Mesenchymal stem cell (in vitro differentiated cells and primary cell): ENCODE results near the gene WRAP53.

Experiments used
- DNase-seq: peaks from one replicate; pipeline ENCODE4 v3.0.0-alpha.2; 2013
- H2AFZ ChIP-seq: one replicate; pipeline ENCODE4 v1.6.1; 2013; ENCODE audit warnings: low read depth, mild to moderate bottlenecking, control low read depth, inconsistent platforms, low read length, moderate library complexity
- H2AK5ac ChIP-seq: 2 replicates; pipeline ENCODE4 v1.6.1; 2013; ENCODE audit warnings: low read length, moderate library complexity, mild to moderate bottlenecking, inconsistent platforms; ENCODE audit not compliant: severe bottlenecking
- H2BK120ac ChIP-seq: one replicate; pipeline ENCODE4 v1.6.1; 2013; ENCODE audit warnings: low read depth, mild to moderate bottlenecking, inconsistent platforms, low read length, moderate library complexity
- H2BK12ac ChIP-seq, 2 experiments: one replicate each; pipeline ENCODE4 v1.6.1; 2013; ENCODE audit warnings: inconsistent platforms in 2 of 2, low read length in 2 of 2, mild to moderate bottlenecking in 2 of 2, moderate library complexity in 2 of 2, control low read depth in 1 of 2
- H2BK15ac ChIP-seq: one replicate; pipeline ENCODE4 v1.6.1; 2013; ENCODE audit warnings: mild to moderate bottlenecking, low read depth, inconsistent platforms; ENCODE audit not compliant: poor library complexity, severe bottlenecking
- H2BK5ac ChIP-seq: 2 replicates; pipeline ENCODE4 v1.6.1; 2013; ENCODE audit warnings: low read depth, mild to moderate bottlenecking, low read length, control low read depth, inconsistent platforms; ENCODE audit not compliant: poor library complexity, severe bottlenecking
- H3K14ac ChIP-seq, 2 experiments: one replicate each; pipeline ENCODE4 v1.6.1; 2013; ENCODE audit warnings: inconsistent platforms in 2 of 2, low read length in 2 of 2, control low read depth in 1 of 2, mild to moderate bottlenecking in 1 of 2, moderate library complexity in 1 of 2
- H3K18ac ChIP-seq, 2 experiments: one replicate each; pipeline ENCODE4 v1.6.1; 2013; ENCODE audit warnings: inconsistent platforms in 2 of 2, low read length in 2 of 2, control low read depth in 1 of 2, low read depth in 1 of 2, mild to moderate bottlenecking in 1 of 2
- H3K23ac ChIP-seq, 2 experiments: one replicate each; pipeline ENCODE4 v1.6.1; 2013; ENCODE audit warnings: inconsistent platforms in 2 of 2, low read length in 2 of 2, mild to moderate bottlenecking in 2 of 2, moderate library complexity in 2 of 2, control low read depth in 1 of 2
- H3K27ac ChIP-seq: 2 replicates; pipeline ENCODE4 v1.5.1; 2013; ENCODE audit warnings: mild to moderate bottlenecking, moderate library complexity, low read length, control low read depth, inconsistent platforms; ENCODE audit not compliant: poor library complexity, severe bottlenecking
- H3K27me3 ChIP-seq, 2 experiments: 2 replicates each; pipeline versions ENCODE4 v1.6.1 to v1.7.0; 2013; ENCODE audit warnings: low read length in 2 of 2, mild to moderate bottlenecking in 2 of 2, moderate library complexity in 2 of 2, control low read depth in 1 of 2, inconsistent platforms in 1 of 2; ENCODE audit not compliant: control insufficient read depth in 1 of 2, insufficient read depth in 1 of 2
- H3K36me3 ChIP-seq, 2 experiments: 2 replicates each; pipeline versions ENCODE4 v1.6.1 to v1.7.0; 2013; ENCODE audit warnings: low read length in 2 of 2, control low read depth in 1 of 2, inconsistent platforms in 1 of 2, low read depth in 1 of 2, mild to moderate bottlenecking in 1 of 2; ENCODE audit not compliant: insufficient read depth in 2 of 2, control insufficient read depth in 1 of 2
- H3K4ac ChIP-seq, 2 experiments: one replicate each; pipeline ENCODE4 v1.6.1; 2013; ENCODE audit warnings: inconsistent platforms in 2 of 2, low read length in 2 of 2, mild to moderate bottlenecking in 2 of 2, moderate library complexity in 2 of 2, control low read depth in 1 of 2, low read depth in 1 of 2
- H3K4me1 ChIP-seq: 2 replicates; pipeline ENCODE4 v1.6.1; 2013; ENCODE audit warnings: low read depth, low read length, control low read depth; ENCODE audit not compliant: control insufficient read depth, insufficient read depth
- H3K4me2 ChIP-seq: 2 replicates; pipeline ENCODE4 v1.6.1; 2013; ENCODE audit warnings: low read length, mild to moderate bottlenecking, inconsistent platforms; ENCODE audit not compliant: poor library complexity, severe bottlenecking
- H3K4me3 ChIP-seq, 2 experiments: 2 replicates each; pipeline versions ENCODE4 v1.5.1 to v1.7.0; 2013; ENCODE audit warnings: low read length in 2 of 2, mild to moderate bottlenecking in 2 of 2, control low read depth in 1 of 2, low read depth in 1 of 2; ENCODE audit not compliant: insufficient read depth in 1 of 2
- H3K79me1 ChIP-seq: replicated peaks from 2 replicates; pipeline ENCODE4 v1.6.1; 2013; ENCODE audit warnings: mild to moderate bottlenecking, control low read depth, low read length, inconsistent platforms; ENCODE audit not compliant: poor library complexity, severe bottlenecking
- H3K9ac ChIP-seq: 2 replicates; pipeline ENCODE4 v1.7.0; 2013; ENCODE audit warnings: mild to moderate bottlenecking, low read length, moderate library complexity
- H3K9me3 ChIP-seq: 2 replicates; pipeline ENCODE4 v1.7.0; 2013; ENCODE audit warnings: mild to moderate bottlenecking, low read length; ENCODE audit not compliant: control insufficient read depth
- H4K8ac ChIP-seq: one replicate; pipeline ENCODE4 v1.6.1; 2013; ENCODE audit warnings: inconsistent platforms, mild to moderate bottlenecking, low read length, moderate library complexity
- H4K91ac ChIP-seq: one replicate; pipeline ENCODE4 v1.6.1; 2013; ENCODE audit warnings: mild to moderate bottlenecking, low read length, inconsistent platforms
- WGBS: methylation state at CpG from one replicate; pipeline ENCODE4 v1.1.7; 2013; ENCODE audit warnings: mixed read lengths; 5-methylcytosine and 5-hydroxymethylcytosine counted together

WRAP53 gene

GRCh38 chr17:7685533-7686221, 2.6 kb upstream of the WRAP53 start:
- Histone ChIP-seq H3K4me2 (peak overlapping the region; percentile 92), H3K18ac (peak overlapping the region; percentile 14 to 18), H4K91ac (no peak overlapping the region), H3K14ac (no peak overlapping the region), H3K27me3 (no peaks in the 10 kb centered on the region), H3K27ac (peak overlapping the region; percentile 97), H3K9me3 (no peaks in the 10 kb centered on the region), H2BK12ac (no peak overlapping the region), H3K79me1 (peaks cover 18% of the 10 kb centered on the region), H2AFZ (peak overlapping the region; percentile 93), H3K23ac (peak overlapping the region in 1 of 2 experiments; percentile 83), H3K4me3 (peak overlapping the region; percentile 70 to 100), H3K4ac (peak overlapping the region; percentile 79 to 82), H3K4me1 (peaks cover 10% of the 10 kb centered on the region), H4K8ac (peak overlapping the region; percentile 67), H3K9ac (peak overlapping the region; percentile 100), H2BK15ac (no peak overlapping the region), H2BK120ac (no peak overlapping the region), H3K36me3 (peaks cover 0 to 14% of the 10 kb centered on the region in 2 experiments), H2BK5ac (no peak overlapping the region), H2AK5ac (no peak overlapping the region)
- 16% methylated on average over 44 of the region's 44 CpGs for WGBS
- DNase-seq: peak; percentile 96

GRCh38 chr17:7686222-7687071, 1.8 kb upstream of the WRAP53 start:
- Histone ChIP-seq H3K23ac (peak overlapping the region; percentile 32 to 93), H2BK120ac (peak overlapping the region; percentile 64), H3K9ac (peak overlapping the region; percentile 100), H3K4me3 (peak overlapping the region; percentile 84 to 100), H2BK5ac (peak overlapping the region; percentile 54), H3K14ac (peak overlapping the region in 1 of 2 experiments; percentile 89), H4K91ac (peak overlapping the region; percentile 94), H3K4me2 (peak overlapping the region; percentile 64), H3K9me3 (no peaks in the 10 kb centered on the region), H2BK15ac (peak overlapping the region; percentile 67), H3K79me1 (peaks cover 18% of the 10 kb centered on the region), H2BK12ac (no peak overlapping the region), H3K18ac (peak overlapping the region; percentile 84 to 94), H3K36me3 (peaks cover 0 to 18% of the 10 kb centered on the region in 2 experiments), H4K8ac (peak overlapping the region; percentile 89), H2AFZ (no peak overlapping the region), H3K27me3 (no peaks in the 10 kb centered on the region), H3K27ac (peak overlapping the region; percentile 97), H3K4ac (peak overlapping the region; percentile 66 to 99), H2AK5ac (peak overlapping the region; percentile 92), H3K4me1 (peaks cover 10% of the 10 kb centered on the region)
- under 1% methylated on average over 29 of the region's 30 CpGs for WGBS
- peak; percentile 93 for DNase-seq

GRCh38 chr17:7687072-7687907, 987 bp upstream of the WRAP53 start, which contains the start of gene TP53:
Gene TP53 (minus strand): TSS chr17:7687490. CDS start chr17:7676594, 10,896 bp downstream.
- Histone ChIP-seq H3K18ac (peak within 1 kb of the TSS; percentile 84 to 94), H3K14ac (peak within 1 kb of the TSS; percentile 89 to 96), H4K8ac (peak within 1 kb of the TSS; percentile 89), H3K4me3 (peak within 1 kb of the TSS; percentile 84 to 100), H3K27ac (peak within 1 kb of the TSS; percentile 97), H3K9ac (peak within 1 kb of the TSS; percentile 100), H3K27me3 (no peaks in the 10 kb centered on the region), H3K4ac (peak within 1 kb of the TSS; percentile 66 to 99), H3K79me1 (peaks cover 18% of the 10 kb centered on the region), H2AFZ (peak within 1 kb of the TSS; percentile 72), H3K23ac (peak within 1 kb of the TSS; percentile 32 to 93), H4K91ac (peak within 1 kb of the TSS; percentile 94), H3K36me3 (peaks cover 0 to 18% of the 10 kb centered on the region in 2 experiments), H2BK120ac (peak within 1 kb of the TSS; percentile 64), H2BK15ac (peak within 1 kb of the TSS; percentile 67), H2AK5ac (peak within 1 kb of the TSS; percentile 92), H3K9me3 (no peaks in the 10 kb centered on the region), H2BK12ac (peak within 1 kb of the TSS; percentile 11 to 51), H3K4me2 (peak within 1 kb of the TSS; percentile 98), H2BK5ac (peak within 1 kb of the TSS; percentile 61), H3K4me1 (peaks cover 10% of the 10 kb centered on the region)
- under 1% methylated on average over 28 of the region's 30 CpGs for WGBS
- peak; percentile 95 for DNase-seq
